Vagina (tissue), 2 donors: ENCODE measurements around the gene EID2B.

Experiments used
- POLR2A ChIP-seq, 2 donors: fragments of 450-650 bp; IDR thresholded peaks; one replicate each; pipeline ENCODE4 v1.6.1; 2017; ENCODE audit warnings: antibody characterized with exemption in 2 of 2, mild to moderate bottlenecking in 2 of 2, moderate library complexity in 2 of 2
- POLR2AphosphoS5 ChIP-seq, 2 donors: sonication (generic); formaldehyde crosslinking; IDR thresholded peaks; one replicate each; pipeline ENCODE4 v1.9.0; 2017; ENCODE audit warnings: antibody characterized with exemption in 2 of 2, mild to moderate bottlenecking in 2 of 2, low read depth in 1 of 2; ENCODE audit not compliant: insufficient read depth in 1 of 2
- TF ChIP-seq, protein P1 (sequence below), 3 experiments: fragments of 450-650 bp in 2 of 3; fragments of 200-600 bp in 1 of 3; sonication (generic) in 1 of 3; IDR thresholded peaks; one replicate each; pipeline ENCODE4 v1.5.1; 2017 to 2019; ENCODE audit warnings: antibody characterized with exemption in 3 of 3, mild to moderate bottlenecking in 2 of 3, moderate library complexity in 2 of 3

DNA sequence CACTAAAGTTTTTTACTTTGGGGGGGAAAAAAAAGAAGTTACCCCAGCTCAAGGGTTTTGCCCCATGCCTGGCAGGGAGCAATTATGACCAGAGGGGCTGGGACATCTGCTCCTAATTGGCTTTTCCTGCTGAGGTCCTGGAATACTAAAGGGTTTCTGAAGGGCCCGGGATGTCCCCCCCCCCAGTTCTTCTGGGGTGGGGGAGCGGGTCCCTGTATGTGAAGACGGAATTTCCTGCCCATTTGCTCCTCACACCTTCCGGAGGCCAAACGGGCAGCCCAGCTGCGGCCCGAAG, 35.0 kb downstream of the EID2B start:
- no peak for TF ChIP-seq POLR2AphosphoS5 (IDR thresholded peaks at IDR 0.05; ENCODE audit: insufficient read depth in 1 of 2, low read depth in 1 of 2)
- TF ChIP-seq, protein P1, sequence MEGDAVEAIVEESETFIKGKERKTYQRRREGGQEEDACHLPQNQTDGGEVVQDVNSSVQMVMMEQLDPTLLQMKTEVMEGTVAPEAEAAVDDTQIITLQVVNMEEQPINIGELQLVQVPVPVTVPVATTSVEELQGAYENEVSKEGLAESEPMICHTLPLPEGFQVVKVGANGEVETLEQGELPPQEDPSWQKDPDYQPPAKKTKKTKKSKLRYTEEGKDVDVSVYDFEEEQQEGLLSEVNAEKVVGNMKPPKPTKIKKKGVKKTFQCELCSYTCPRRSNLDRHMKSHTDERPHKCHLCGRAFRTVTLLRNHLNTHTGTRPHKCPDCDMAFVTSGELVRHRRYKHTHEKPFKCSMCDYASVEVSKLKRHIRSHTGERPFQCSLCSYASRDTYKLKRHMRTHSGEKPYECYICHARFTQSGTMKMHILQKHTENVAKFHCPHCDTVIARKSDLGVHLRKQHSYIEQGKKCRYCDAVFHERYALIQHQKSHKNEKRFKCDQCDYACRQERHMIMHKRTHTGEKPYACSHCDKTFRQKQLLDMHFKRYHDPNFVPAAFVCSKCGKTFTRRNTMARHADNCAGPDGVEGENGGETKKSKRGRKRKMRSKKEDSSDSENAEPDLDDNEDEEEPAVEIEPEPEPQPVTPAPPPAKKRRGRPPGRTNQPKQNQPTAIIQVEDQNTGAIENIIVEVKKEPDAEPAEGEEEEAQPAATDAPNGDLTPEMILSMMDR (IDR thresholded peaks at IDR 0.05), result no peak
- TF ChIP-seq POLR2A (IDR thresholded peaks at IDR 0.05), result no peak
